Measurements from ENCODE around the gene HEXD.
"Not testable (repeated sequence)": the region's sequence is repeated elsewhere in the genome, so short reads cannot be mapped to it uniquely, and the experiment has no call there.

HEXD gene

GRCh38 chr17:82418001-82418986 is at the start of gene HEXD, which contains the start of gene OGFOD3:
Gene HEXD (plus strand): TSS chr17:82418347. CDS start chr17:82419800, 1,453 bp downstream.
Gene OGFOD3 (minus strand): TSS chr17:82418586. CDS start chr17:82418485, 101 bp downstream.
- in situ Hi-C loops (cut with HindIII; ENCODE audit: low sequenced_read_pairs): loop anchor here (5.0 to 10.0 kb wide), 5 partner anchors 56 to 403 kb away; partner anchors contain the start of gene CSNK1D

GRCh38 chr17:82369211-82369610 is 48.9 kb upstream of the HEXD start:
- in situ Hi-C loops (cut with HindIII; ENCODE audit: low sequenced_read_pairs): no loop called here

- in situ Hi-C loops (cut with HindIII; ENCODE audit: low sequenced_read_pairs): no loop called here
Measured at GRCh38 chr17:82370471-82371332, 47.4 kb upstream of the HEXD start.

GRCh38 chr17:82371333-82372248 is 46.6 kb upstream of the HEXD start, which contains the start of gene UTS2R:
Gene UTS2R (plus strand): TSS chr17:82371765. CDS start chr17:82374325, 2,560 bp downstream.
- in situ Hi-C loops (cut with HindIII; ENCODE audit: low sequenced_read_pairs): no loop called here

GRCh38 chr17:82372249-82373071 is 45.7 kb upstream of the HEXD start:
- in situ Hi-C loops (cut with HindIII; ENCODE audit: low sequenced_read_pairs): no loop called here

GRCh38 chr17:82373072-82373452 is 45.1 kb upstream of the HEXD start:
- in situ Hi-C loops (cut with HindIII; ENCODE audit: low sequenced_read_pairs): not testable (repeated sequence)

GRCh38 chr17:82373731-82374625 is 44.2 kb upstream of the HEXD start:
- in situ Hi-C loops (cut with HindIII; ENCODE audit: low sequenced_read_pairs): no loop called here

- in situ Hi-C loops (cut with HindIII; ENCODE audit: low sequenced_read_pairs): no loop called here
Measured at GRCh38 chr17:82374626-82375331, 43.4 kb upstream of the HEXD start.

- in situ Hi-C loops (cut with HindIII; ENCODE audit: low sequenced_read_pairs): no loop called here
Measured at GRCh38 chr17:82375359-82376041, 42.6 kb upstream of the HEXD start.

DNA sequence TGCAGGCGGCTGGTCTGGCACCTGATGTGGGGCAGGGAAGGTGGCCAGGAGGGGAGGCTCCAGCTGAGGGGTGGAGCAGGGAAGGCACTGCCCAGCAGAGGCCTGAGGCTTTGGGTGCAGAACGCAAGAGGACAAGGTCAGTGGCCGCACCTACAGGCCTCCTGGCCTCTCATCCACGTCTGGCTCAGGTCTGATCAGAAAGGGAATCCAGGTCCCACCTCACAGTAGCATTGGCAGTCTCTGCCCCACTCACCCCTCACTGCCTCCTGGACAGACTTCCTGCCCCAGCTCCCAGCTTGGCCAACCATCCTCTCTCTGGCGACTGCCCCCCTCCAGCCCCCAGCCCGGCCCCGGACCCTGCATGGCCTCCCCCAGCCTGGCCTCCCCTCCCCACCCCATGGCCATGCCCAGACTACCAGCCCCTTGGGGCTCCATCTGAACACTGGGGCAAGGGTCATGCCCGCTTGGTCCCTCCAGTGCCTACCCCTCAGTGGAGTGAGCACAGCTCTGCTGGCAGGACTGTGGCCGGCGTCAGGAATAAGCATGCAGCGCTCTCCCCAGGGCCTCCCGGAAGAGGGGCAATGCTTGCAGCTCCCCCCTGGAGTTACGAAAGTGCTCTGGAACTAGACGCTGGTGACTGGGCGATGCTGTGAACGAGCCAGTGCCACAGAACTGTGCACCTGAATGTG is 42.0 kb upstream of the HEXD start:
- in situ Hi-C loops (cut with HindIII; ENCODE audit: low sequenced_read_pairs): no loop called here

GRCh38 chr17:82377294-82377693 is 40.9 kb upstream of the HEXD start:
- in situ Hi-C loops (cut with HindIII; ENCODE audit: low sequenced_read_pairs): not testable (repeated sequence)

DNA sequence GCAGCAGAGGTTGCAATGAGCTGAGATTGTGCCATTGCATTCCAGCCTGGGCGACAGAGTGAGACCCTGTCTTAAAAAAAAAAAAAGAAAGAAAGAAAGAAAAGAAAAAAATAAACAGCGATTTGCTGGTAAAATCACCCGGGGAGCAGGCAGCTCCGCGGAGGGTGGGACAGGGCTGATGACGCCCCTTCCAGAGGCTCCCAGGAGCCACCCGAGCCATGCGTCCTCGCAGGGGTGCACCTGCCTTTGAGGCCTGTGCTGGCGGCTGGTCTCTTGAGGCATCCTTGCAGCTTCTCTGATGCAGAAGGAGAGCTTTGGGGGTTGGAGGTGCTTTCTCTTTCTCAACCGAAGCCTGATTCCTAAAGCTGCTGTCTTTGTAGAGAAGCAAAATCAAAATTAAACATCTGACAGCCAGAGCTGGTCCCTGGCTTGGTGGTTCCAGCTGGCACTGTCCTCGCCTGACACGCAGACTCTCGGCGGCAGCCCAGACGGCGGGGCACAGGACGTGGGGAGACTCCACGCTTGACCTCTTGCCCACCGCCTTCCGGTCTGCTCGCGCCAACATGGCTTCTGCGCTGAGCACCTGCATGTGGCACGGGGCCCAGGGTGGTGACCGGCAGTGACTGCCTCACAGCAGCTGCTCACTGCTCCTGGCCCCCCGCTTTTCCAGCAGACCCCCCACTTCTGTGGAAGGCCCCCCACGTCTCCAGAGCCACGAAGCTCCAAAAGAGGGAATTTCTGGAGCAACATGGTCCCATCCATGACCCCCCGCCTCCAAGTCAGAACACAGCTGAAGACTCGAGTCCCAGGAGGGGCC is 40.0 kb upstream of the HEXD start:
- in situ Hi-C loops (cut with HindIII; ENCODE audit: low sequenced_read_pairs): no loop called here

DNA sequence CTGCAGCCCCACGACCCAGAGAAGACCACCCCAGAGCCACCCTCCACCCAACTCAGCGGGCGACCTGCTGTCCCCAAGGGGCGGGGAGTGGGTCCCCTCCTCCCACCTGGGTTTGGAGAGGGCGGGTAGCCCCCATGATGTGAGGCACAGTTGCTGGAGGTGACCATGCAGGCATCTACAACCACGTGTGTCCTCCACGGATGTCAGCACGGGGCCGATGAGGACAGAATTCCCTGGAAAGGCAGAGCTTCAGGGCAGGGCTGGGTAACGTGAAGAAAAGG is 39.5 kb upstream of the HEXD start:
- in situ Hi-C loops (cut with HindIII; ENCODE audit: low sequenced_read_pairs): no loop called here

DNA sequence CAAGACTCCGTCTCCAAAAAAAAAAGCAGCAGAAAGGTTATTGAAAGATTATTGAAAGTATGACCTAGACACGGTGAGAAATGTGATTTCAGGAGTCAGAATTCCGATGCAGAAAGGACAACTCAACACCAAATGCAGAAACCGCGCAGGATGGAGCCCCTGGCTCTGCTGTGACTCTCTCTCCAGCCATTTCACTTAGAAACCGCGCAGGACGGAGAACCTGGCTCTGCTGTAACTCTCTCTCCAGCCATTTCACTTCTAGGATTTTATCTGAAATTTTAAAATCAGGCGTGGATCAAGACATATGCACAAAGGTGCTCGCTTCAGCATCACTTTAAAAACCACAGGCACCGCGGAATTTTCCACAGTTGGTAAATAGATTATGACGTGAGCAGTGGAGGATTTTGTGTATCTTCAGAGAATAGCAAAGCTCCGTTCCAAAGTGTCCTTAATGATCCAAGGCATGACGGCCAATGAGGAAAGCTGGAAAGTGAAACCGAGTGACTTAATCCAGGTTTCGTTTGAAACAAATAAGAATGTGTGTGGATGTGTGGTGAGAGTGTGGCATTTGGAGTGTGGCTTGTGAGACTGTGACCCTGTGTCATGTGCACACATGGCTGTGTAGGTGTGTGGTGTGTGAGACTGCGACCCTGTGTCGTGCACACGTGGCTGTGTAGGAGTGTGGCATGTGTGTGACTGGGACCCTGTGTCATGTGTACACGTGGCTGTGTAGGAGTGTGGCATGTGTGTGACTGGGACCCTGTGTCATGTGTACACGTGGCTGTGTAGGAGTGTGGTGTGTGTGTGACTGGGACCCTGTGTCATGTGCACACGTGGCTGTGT is 37.1 kb upstream of the HEXD start:
- in situ Hi-C loops (cut with HindIII; ENCODE audit: low sequenced_read_pairs): no loop called here

GRCh38 chr17:82381703-82382009 is 36.5 kb upstream of the HEXD start:
- in situ Hi-C loops (cut with HindIII; ENCODE audit: low sequenced_read_pairs): not testable (repeated sequence)
